ENCODE results near the gene TBC1D22A. TPM values are rescaled to one million over a fixed set of nuclear protein-coding genes. Genes with fewer than 3 reads are reported as not detected.

The TBC1D22A gene
- total RNA-seq, 2 donors from 2014 or later = 21.0 to 27.9 TPM

DNA sequence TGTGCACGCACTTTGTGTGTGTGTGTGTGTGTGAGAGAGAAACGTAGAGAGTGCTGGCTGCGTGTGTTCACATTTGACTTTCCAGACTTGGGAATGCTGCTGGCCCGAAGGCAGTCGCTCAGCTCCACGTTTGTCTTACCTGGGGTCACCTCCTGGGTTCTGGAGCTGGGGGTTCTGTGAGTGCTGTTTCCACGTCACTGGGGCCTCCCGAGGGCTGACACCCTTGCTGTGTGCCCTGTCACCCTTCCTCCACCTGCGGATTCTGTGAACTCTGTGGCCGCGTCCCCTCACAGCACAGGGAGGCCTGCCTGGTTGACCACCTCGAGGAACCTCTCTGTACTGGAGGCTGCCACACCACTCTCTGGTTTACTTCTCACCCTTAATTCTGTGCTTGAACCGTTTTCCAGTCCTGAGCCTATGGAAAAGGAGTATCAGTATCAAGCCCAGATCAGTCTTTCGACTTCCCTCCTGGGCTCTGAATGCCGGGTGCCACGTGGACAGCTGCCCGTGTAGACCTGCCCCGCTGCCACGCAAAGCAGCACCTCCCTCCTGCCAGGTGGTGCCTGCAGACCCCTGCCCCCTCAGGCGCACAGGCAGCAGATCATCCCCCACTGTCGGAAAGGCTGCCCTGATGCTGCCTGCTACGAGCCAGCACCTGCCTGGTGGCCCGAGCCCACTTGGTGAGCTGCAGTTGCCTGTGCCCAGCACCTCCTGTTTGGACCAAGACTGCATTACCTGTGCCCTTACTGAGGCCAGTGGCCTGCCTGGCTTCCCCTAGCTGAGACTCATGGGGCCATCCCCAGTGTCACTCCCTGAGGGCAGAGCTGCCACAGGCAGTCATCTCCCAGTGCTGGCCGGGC lies 233.3 kb downstream of the TBC1D22A start:
- Histone ChIP-seq H3K9ac (ENCODE audit: extremely low read depth, low read length, poor library complexity, severe bottlenecking) (no peak overlapping the region), H3K27ac (ENCODE audit: low read depth, low read length) (no peak overlapping the region), H3K4me3 (ENCODE audit: low read length) (no peak overlapping the region), H3K4me1 (ENCODE audit: control insufficient read depth, insufficient read depth, low read length) (no peaks in the 10 kb centered on the region), H3K36me3 (ENCODE audit: control insufficient read depth, insufficient read depth, low read length) (peaks cover 13% of the 10 kb centered on the region), H3K27me3 (ENCODE audit: control insufficient read depth, insufficient read depth, low read length, poor library complexity, severe bottlenecking) (no peaks in the 10 kb centered on the region), H3K9me3 (ENCODE audit: control insufficient read depth, low read length) (no peaks in the 10 kb centered on the region)
- no peak for DNase-seq
- Mint-ChIP-seq H3K36me3 (ENCODE audit: low read depth) (peaks cover 17% of the 10 kb centered on the region), H3K27me3 (ENCODE audit: insufficient read depth) (no peaks in the 10 kb centered on the region), H3K9me3 (no peaks in the 10 kb centered on the region), H3K4me1 (no peaks in the 10 kb centered on the region), H3K27ac (peak overlapping the region; percentile 71), H3K4me3 (no peak overlapping the region)
- 94 to 98% methylated on average over 19 to 24 of the region's 24 CpGs for WGBS, 2 experiments (ENCODE audit: insufficient coverage in 1 of 2, insufficient read length in 1 of 2)
- TF ChIP-seq, protein P1, sequence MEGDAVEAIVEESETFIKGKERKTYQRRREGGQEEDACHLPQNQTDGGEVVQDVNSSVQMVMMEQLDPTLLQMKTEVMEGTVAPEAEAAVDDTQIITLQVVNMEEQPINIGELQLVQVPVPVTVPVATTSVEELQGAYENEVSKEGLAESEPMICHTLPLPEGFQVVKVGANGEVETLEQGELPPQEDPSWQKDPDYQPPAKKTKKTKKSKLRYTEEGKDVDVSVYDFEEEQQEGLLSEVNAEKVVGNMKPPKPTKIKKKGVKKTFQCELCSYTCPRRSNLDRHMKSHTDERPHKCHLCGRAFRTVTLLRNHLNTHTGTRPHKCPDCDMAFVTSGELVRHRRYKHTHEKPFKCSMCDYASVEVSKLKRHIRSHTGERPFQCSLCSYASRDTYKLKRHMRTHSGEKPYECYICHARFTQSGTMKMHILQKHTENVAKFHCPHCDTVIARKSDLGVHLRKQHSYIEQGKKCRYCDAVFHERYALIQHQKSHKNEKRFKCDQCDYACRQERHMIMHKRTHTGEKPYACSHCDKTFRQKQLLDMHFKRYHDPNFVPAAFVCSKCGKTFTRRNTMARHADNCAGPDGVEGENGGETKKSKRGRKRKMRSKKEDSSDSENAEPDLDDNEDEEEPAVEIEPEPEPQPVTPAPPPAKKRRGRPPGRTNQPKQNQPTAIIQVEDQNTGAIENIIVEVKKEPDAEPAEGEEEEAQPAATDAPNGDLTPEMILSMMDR (conservative IDR thresholded peaks at IDR 0.05) = no peak

DNA sequence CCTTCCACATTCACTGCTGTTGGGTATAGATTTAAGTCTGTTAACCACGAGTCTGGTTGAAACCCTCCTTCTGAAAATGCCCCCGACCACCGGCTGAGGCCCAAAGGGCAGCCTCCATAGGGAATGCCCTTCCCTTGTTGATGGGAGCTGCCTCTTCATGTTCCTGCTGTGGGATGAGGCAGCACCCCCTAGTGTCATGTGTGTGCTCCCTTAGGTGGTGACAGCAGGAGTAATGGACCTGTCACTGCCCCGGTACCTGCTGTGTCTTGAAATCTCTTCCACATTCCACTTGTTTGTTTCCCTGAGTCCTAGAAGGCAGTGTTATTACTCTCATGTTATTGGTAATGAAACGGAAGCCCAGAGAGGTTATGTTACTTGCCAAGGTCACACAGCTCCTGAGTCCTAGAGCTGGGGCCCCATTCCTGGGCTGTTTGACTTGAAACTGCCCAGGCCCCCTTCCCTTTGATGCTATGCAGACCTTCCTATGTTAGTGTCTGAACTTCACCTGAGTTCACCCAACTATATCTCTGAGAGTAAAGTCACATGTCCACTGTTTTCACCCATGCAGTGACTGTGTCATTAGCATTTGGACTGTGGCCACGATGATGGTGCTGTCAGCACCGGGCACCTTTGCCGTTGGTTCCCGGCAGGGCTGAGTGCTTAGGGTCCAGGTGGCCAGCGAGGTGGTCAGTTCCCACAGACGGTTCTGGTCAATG lies 234.3 kb downstream of the TBC1D22A start:
- 93 to 94% methylated on average over 10 to 11 of the region's 11 CpGs for WGBS, 2 experiments (ENCODE audit: insufficient coverage in 1 of 2, insufficient read length in 1 of 2)
- H3K36me3 Mint-ChIP-seq (ENCODE audit: low read depth) = peaks cover 17% of the 10 kb centered on the region
- no peaks in the 10 kb centered on the region for H3K9me3 ChIP-seq (ENCODE audit: control insufficient read depth, low read length)
- no peak overlapping the region for H3K27ac ChIP-seq (ENCODE audit: low read depth, low read length)
- no peaks in the 10 kb centered on the region for H3K9me3 Mint-ChIP-seq
- H3K27me3 Mint-ChIP-seq (ENCODE audit: insufficient read depth) = no peaks in the 10 kb centered on the region
- TF ChIP-seq, protein P1 (conservative IDR thresholded peaks at IDR 0.05) = peak; percentile 58
- no peak overlapping the region for H3K9ac ChIP-seq (ENCODE audit: extremely low read depth, low read length, poor library complexity, severe bottlenecking)
- H3K27me3 ChIP-seq (ENCODE audit: control insufficient read depth, insufficient read depth, low read length, poor library complexity, severe bottlenecking) = no peaks in the 10 kb centered on the region
- peaks cover 9% of the 10 kb centered on the region for H3K36me3 ChIP-seq (ENCODE audit: control insufficient read depth, insufficient read depth, low read length)
- no peaks in the 10 kb centered on the region for H3K4me1 ChIP-seq (ENCODE audit: control insufficient read depth, insufficient read depth, low read length)
- no peaks in the 10 kb centered on the region for H3K4me1 Mint-ChIP-seq
- no peak overlapping the region for H3K4me3 Mint-ChIP-seq
- no peak overlapping the region for H3K4me3 ChIP-seq (ENCODE audit: low read length)
- no peak for DNase-seq
- no peak overlapping the region for H3K27ac Mint-ChIP-seq

DNA sequence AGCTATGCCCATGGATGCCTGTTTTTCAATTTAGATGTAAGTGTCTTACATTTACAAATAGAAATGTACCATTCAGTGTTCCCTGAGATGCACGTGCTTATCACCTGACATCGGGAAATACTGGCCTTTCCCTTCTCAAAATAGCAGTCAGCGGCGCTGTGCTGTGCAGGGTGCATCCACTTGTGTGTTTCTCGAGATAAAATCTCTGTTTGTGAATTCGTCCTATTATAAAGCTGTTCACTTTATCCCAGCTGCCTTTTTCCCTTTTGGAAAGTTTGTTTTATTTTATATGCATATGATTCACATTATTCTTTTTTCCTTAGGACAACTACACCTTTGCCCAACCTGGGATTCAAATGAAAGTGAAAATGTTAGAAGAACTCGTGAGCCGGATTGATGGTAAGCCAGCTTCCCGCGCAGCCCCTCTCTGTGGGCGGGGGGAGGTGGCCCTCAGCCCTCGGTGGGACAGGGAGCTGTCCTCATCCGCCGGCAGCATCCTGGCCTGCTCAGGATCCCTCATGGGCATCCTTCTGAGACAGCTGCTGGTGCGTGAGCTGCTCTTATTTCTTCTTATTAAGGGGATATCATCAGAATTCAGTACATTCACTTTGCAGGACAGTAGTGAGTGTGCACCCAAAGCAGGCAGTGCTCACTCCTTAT lies 235.0 kb downstream of the TBC1D22A start:
- H3K36me3 ChIP-seq (ENCODE audit: control insufficient read depth, insufficient read depth, low read length) = peaks cover 9% of the 10 kb centered on the region
- H3K36me3 Mint-ChIP-seq (ENCODE audit: low read depth) = peaks cover 17% of the 10 kb centered on the region
- no peak overlapping the region for H3K4me3 Mint-ChIP-seq
- H3K27me3 Mint-ChIP-seq (ENCODE audit: insufficient read depth) = no peaks in the 10 kb centered on the region
- no peak for DNase-seq
- no peak overlapping the region for H3K9ac ChIP-seq (ENCODE audit: extremely low read depth, low read length, poor library complexity, severe bottlenecking)
- TF ChIP-seq, protein P1 (conservative IDR thresholded peaks at IDR 0.05) = no peak
- no peak overlapping the region for H3K4me3 ChIP-seq (ENCODE audit: low read length)
- WGBS, 2 experiments (ENCODE audit: insufficient coverage in 1 of 2, insufficient read length in 1 of 2) = 83 to 90% methylated on average over 6 to 15 of the region's 15 CpGs
- H3K27ac Mint-ChIP-seq = no peak overlapping the region
- H3K4me1 ChIP-seq (ENCODE audit: control insufficient read depth, insufficient read depth, low read length) = no peaks in the 10 kb centered on the region
- H3K4me1 Mint-ChIP-seq = no peaks in the 10 kb centered on the region
- no peaks in the 10 kb centered on the region for H3K9me3 Mint-ChIP-seq
- H3K27me3 ChIP-seq (ENCODE audit: control insufficient read depth, insufficient read depth, low read length, poor library complexity, severe bottlenecking) = no peaks in the 10 kb centered on the region
- H3K9me3 ChIP-seq (ENCODE audit: control insufficient read depth, low read length) = no peaks in the 10 kb centered on the region
- no peak overlapping the region for H3K27ac ChIP-seq (ENCODE audit: low read depth, low read length)

Data from endodermal cell (in vitro differentiated cells).